Neural progenitor cell (in vitro differentiated cells): ENCODE data around the gene EME2.

Source experiments
- EZH2 ChIP-seq: fragments of 200-600 bp; sonication (generic); IDR thresholded peaks from 2 replicates; pipeline ENCODE4 v1.6.1; 2017; ENCODE audit warnings: antibody characterized with exemption, mild to moderate bottlenecking, moderate library complexity
- TF ChIP-seq, protein P1 (sequence below): fragments of 200-600 bp; sonication (generic); IDR thresholded peaks from 2 replicates; pipeline ENCODE4 v1.5.1; 2017; ENCODE audit warnings: antibody characterized with exemption, mild to moderate bottlenecking

DNA sequence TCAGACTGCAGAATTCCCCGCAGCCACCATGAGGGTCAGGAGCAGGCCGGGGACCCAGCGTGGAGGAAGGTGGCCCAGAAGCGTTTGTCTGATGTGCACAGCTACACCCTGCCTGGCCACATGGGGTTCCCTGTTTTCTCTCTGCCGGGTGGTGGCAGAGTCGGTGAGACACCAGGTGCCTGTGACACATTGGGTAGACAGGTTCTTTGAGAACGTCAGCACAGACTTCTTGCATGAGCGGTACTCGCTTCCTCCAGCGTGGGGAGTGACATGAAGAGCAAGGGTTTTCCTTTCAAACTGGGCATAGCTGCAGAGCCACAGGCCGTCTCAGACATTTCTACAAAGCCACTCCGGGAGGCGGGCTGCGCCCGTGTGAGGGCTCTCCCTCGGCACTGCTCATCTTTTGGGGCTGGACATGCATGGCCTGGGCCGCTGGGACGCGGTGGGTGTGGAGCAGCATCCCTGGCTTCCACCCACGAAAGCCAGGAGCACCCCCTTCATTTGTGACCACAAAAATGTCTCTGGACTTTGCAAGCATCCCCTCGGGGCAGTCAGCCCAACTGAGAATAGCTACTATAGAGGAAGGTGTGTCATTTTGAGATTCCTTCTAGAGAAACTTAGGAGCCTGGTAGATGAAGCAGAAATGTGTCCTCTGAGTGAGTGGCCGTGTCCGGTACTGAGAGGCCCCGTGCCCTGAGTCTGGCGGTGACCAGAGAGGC, 27.3 kb upstream of the EME2 start:
- TF ChIP-seq, protein P1, sequence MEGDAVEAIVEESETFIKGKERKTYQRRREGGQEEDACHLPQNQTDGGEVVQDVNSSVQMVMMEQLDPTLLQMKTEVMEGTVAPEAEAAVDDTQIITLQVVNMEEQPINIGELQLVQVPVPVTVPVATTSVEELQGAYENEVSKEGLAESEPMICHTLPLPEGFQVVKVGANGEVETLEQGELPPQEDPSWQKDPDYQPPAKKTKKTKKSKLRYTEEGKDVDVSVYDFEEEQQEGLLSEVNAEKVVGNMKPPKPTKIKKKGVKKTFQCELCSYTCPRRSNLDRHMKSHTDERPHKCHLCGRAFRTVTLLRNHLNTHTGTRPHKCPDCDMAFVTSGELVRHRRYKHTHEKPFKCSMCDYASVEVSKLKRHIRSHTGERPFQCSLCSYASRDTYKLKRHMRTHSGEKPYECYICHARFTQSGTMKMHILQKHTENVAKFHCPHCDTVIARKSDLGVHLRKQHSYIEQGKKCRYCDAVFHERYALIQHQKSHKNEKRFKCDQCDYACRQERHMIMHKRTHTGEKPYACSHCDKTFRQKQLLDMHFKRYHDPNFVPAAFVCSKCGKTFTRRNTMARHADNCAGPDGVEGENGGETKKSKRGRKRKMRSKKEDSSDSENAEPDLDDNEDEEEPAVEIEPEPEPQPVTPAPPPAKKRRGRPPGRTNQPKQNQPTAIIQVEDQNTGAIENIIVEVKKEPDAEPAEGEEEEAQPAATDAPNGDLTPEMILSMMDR, result no peak
- no peak for TF ChIP-seq EZH2
